GM12878 (cell line): ENCODE measurements around the gene ATXN1. TPM values are rescaled to one million over a fixed set of nuclear protein-coding genes. Genes with fewer than 3 reads are reported as not detected.

Experiments
- ATF3 ChIP-seq: IDR thresholded peaks from 2 replicates; pipeline ENCODE4 v1.6.1; 2011; ENCODE audit warnings: low read depth, mild to moderate bottlenecking, low read length, moderate library complexity, borderline replicate concordance; ENCODE audit errors: extremely low read depth
- BCL3 ChIP-seq: IDR thresholded peaks from 2 replicates; pipeline ENCODE4 v1.6.1; 2011; ENCODE audit warnings: borderline replicate concordance, low read depth, mild to moderate bottlenecking, moderate library complexity, low read length; ENCODE audit not compliant: insufficient read depth, poor library complexity, severe bottlenecking
- CREM ChIP-seq: IDR thresholded peaks from 2 replicates; pipeline ENCODE4 v1.6.1; 2014; ENCODE audit warnings: antibody characterized with exemption, low read depth
- CTCF ChIP-seq, 3 experiments: IDR thresholded peaks in 2 of 3; conservative IDR thresholded peaks in 1 of 3; 2 replicates each; pipeline ENCODE4 v1.5.1; 2011; ENCODE audit warnings: low read depth in 3 of 3, low read length in 3 of 3, mild to moderate bottlenecking in 3 of 3, control low read depth in 2 of 3, moderate library complexity in 2 of 3, inconsistent platforms in 1 of 3, mixed read lengths in 1 of 3; ENCODE audit not compliant: control insufficient read depth in 2 of 3, insufficient read depth in 1 of 3; ENCODE audit errors: extremely low read depth in 1 of 3
- IKZF1 ChIP-seq: fragments of 450-650 bp; conservative IDR thresholded peaks from 2 replicates; pipeline ENCODE4 v1.6.1; 2017; ENCODE audit warnings: antibody characterized with exemption, mild to moderate bottlenecking
- IRF4 ChIP-seq: IDR thresholded peaks from 2 replicates; pipeline ENCODE4 v1.6.1; 2011; ENCODE audit warnings: low read depth, low read length
- LARP7 ChIP-seq: fragments of 450-650 bp; IDR thresholded peaks from 2 replicates; pipeline ENCODE4 v1.6.1; 2017; ENCODE audit warnings: mild to moderate bottlenecking
- RAD21 ChIP-seq: IDR thresholded peaks from 2 replicates; pipeline ENCODE4 v1.6.1; 2011; ENCODE audit warnings: mild to moderate bottlenecking, low read depth, low read length, moderate library complexity; ENCODE audit not compliant: insufficient read depth
- SPI1 ChIP-seq: IDR thresholded peaks from 2 replicates; pipeline ENCODE4 v1.6.1; 2011; ENCODE audit warnings: low read depth, mild to moderate bottlenecking, low read length, moderate library complexity, borderline replicate concordance; ENCODE audit not compliant: insufficient read depth
- SUPT20H ChIP-seq: IDR thresholded peaks from 2 replicates; pipeline ENCODE4 v1.6.1; 2011; ENCODE audit warnings: low read depth, mild to moderate bottlenecking, low read length, moderate library complexity, borderline replicate concordance; ENCODE audit not compliant: control insufficient read depth
- ZBTB33 ChIP-seq: fragments of 450-650 bp; IDR thresholded peaks from 2 replicates; pipeline ENCODE4 v1.6.1; 2017; ENCODE audit warnings: mild to moderate bottlenecking
- ZNF274 ChIP-seq: IDR thresholded peaks from one replicate; pipeline ENCODE4 v1.8.0; 2011; ENCODE audit not compliant: insufficient read length, insufficient read depth
- ZNF384 ChIP-seq: IDR thresholded peaks from 2 replicates; pipeline ENCODE4 v1.6.1; 2012; ENCODE audit warnings: low read depth, mild to moderate bottlenecking, low read length, improper control_type of control experiment, borderline replicate concordance
- polyA plus RNA-seq, 11 experiments: library from polyadenylated mRNA; depleted of rRNA in 4 of 11; unstranded in 6 of 11; stranded (reverse) in 5 of 11; fragments of >200 nt; fragmentation: Nextera tagmentation in 4 of 11; fragmentation: Illumina TruSeq in 1 of 11; extraction: Ambion mirVana in 4 of 11; extraction: Trizol in 1 of 11; gene quantifications; 1 replicate in 1 of 11; 2 replicates in 10 of 11; pipeline versions ENCODE4 v1.2.1 to v1.2.3, GENCODE V29; 2011 to 2016; ENCODE audit warnings: inconsistent platforms in 2 of 11, missing spikeins in 2 of 11, low read depth in 1 of 11
- total RNA-seq, 4 experiments: library from RNA; depleted of rRNA in 3 of 4; stranded (reverse); fragments of >200 nt in 3 of 4; fragmentation: Illumina TruSeq in 1 of 4; extraction: Trizol in 1 of 4; gene quantifications; 2 replicates each; pipeline versions ENCODE4 v1.2.1 to v1.2.3, GENCODE V29; 2013 to 2021

Gene ATXN1
- total and polyA plus RNA-seq, 10 of the 15 experiments (the other 5 are each of a cell fraction or from before 2014, with no cell fraction given) = 12.2 to 51.2 (median 20.5) TPM

GRCh38 chr6:16409531-16410441 lies 351.5 kb downstream of the ATXN1 start (continued):
- peak; percentile 60 to 86 (median 83) for TF ChIP-seq CTCF (IDR thresholded peaks at IDR 0.05 in 2 of 3, conservative IDR thresholded peaks at IDR 0.05 in 1 of 3; ENCODE audit: control insufficient read depth in 2 of 3, extremely low read depth in 1 of 3, insufficient read depth in 1 of 3, low read depth in 3 of 3, low read length in 3 of 3)
- peak; percentile 47; the same call in 1 of the 2 replicates for TF ChIP-seq CREM
- 0 out of 2 replicates have a peak, but pooled peaks have one; percentile 9 for TF ChIP-seq IRF4
- TF ChIP-seq BCL3 = no peak
- TF ChIP-seq RAD21 = peak; percentile 79
- no peak for TF ChIP-seq IKZF1
- peak; percentile 74; the same call in 1 of the 2 replicates for TF ChIP-seq ZBTB33
- TF ChIP-seq ZNF384 = 0 out of 2 replicates have a peak, but pooled peaks have one; percentile 10
- TF ChIP-seq ATF3 = peak; percentile 29; the same call in 1 of the 2 replicates
- TF ChIP-seq LARP7 = no peak
- TF ChIP-seq ZNF274 = no peak
- no peak for TF ChIP-seq SUPT20H
- TF ChIP-seq SPI1 = peak; percentile 20; the same call in 1 of the 2 replicates
